Transverse colon (tissue), 3 donors: ENCODE results near the gene ABCA7.

Experiments
- CTCF ChIP-seq, 5 experiments: fragments of 200-600 bp in 3 of 5; fragments of 450-650 bp in 2 of 5; sonication (generic) in 3 of 5; IDR thresholded peaks; 1 replicate in 2 of 5; 2 replicates in 3 of 5; pipeline ENCODE4 v1.5.1; 2016 to 2017; ENCODE audit warnings: antibody characterized with exemption in 5 of 5, inconsistent platforms in 3 of 5, mild to moderate bottlenecking in 2 of 5, moderate library complexity in 1 of 5
- EP300 ChIP-seq: sonication (generic); formaldehyde crosslinking; IDR thresholded peaks from one replicate; pipeline ENCODE4 v1.6.1; 2017; ENCODE audit warnings: antibody characterized with exemption, low read depth
- POLR2A ChIP-seq: fragments of 450-650 bp; IDR thresholded peaks from one replicate; pipeline ENCODE4 v1.6.1; 2016; ENCODE audit warnings: antibody characterized with exemption, mild to moderate bottlenecking, moderate library complexity

GRCh38 chr19:1042689-1043511, 3.0 kb downstream of the ABCA7 start:
- TF ChIP-seq POLR2A (no peak), CTCF (IDR thresholded peaks at IDR 0.05) (no peak), EP300 (no peak)
